ENCODE data around the gene ERLIN1. TPM values are rescaled to one million over a fixed set of nuclear protein-coding genes. Genes with fewer than 3 reads are reported as not detected.

Gene ERLIN1
- total RNA-seq, 4 donors from 2014 or later: 22.6 to 43.9 (median 24.0) TPM

DNA sequence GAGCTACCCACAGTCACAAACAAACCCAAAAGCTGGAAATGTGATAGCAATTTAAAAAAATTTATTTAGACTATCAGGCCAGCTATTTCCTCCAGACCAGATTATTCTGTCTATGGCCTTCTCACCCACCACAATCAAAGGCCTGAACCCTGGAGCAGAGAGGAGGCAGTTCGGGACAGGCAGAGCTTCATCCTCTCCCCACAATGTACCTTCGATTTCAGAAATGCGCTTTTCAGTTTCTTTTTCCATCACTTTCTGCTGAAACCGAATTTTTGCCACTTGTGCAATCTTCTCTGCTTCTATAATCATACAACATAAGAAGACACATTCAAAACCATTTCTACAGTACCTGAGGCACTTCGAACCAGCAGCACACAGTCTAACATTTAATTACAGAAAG lies 29.9 kb downstream of the ERLIN1 start:
- TF ChIP-seq, protein P1, sequence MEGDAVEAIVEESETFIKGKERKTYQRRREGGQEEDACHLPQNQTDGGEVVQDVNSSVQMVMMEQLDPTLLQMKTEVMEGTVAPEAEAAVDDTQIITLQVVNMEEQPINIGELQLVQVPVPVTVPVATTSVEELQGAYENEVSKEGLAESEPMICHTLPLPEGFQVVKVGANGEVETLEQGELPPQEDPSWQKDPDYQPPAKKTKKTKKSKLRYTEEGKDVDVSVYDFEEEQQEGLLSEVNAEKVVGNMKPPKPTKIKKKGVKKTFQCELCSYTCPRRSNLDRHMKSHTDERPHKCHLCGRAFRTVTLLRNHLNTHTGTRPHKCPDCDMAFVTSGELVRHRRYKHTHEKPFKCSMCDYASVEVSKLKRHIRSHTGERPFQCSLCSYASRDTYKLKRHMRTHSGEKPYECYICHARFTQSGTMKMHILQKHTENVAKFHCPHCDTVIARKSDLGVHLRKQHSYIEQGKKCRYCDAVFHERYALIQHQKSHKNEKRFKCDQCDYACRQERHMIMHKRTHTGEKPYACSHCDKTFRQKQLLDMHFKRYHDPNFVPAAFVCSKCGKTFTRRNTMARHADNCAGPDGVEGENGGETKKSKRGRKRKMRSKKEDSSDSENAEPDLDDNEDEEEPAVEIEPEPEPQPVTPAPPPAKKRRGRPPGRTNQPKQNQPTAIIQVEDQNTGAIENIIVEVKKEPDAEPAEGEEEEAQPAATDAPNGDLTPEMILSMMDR (IDR thresholded peaks at IDR 0.05; ENCODE audit: low read depth): no peak

DNA sequence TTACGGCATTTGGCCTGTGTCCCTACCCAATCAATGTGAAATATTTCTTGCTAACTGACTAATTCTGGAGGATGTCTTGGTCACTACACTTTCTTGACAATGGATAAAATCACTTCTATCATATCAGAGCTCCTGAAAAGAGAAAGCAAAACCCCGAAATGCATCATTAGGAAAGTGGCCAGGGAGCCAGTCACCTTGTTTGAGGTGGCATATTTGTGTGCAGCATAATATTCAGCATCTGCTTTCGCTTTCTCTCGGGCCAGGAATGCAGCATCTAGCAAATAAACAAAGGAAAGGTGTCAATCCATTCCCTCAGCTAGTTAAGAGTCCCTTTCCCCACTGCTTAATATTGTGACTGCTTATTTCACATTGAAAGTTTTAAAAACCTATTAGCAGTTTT lies 31.2 kb downstream of the ERLIN1 start:
- TF ChIP-seq, protein P1 (IDR thresholded peaks at IDR 0.05; ENCODE audit: low read depth): no peak

DNA sequence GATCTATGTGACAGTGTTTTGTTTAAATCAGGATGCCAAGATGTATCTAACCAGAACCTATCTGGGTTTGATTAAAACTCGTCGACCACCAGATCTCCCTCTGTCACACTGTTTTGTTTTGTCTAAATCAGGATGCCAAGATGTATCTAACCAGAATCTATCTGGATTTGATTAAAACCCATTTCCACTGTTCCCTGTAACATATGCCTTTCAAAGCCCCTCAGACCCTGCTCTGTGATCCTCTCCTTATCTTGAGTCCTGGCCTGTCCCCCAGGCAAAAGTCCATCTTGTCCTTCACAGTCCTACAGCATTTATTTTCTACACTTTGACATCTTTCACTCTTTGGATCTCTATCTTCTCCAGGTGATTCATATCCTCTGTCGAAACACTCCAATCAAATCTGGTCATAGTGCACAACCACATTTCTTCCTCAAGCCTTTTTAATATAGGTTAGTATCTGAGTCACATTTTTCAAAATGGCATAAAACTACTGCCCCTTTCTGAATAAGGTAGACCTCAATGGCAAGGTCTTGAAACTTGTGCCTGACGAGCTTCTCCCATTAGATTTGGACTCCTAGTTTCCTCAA lies 32.5 kb downstream of the ERLIN1 start:
- TF ChIP-seq, protein P1 (IDR thresholded peaks at IDR 0.05; ENCODE audit: low read depth): no peak

DNA sequence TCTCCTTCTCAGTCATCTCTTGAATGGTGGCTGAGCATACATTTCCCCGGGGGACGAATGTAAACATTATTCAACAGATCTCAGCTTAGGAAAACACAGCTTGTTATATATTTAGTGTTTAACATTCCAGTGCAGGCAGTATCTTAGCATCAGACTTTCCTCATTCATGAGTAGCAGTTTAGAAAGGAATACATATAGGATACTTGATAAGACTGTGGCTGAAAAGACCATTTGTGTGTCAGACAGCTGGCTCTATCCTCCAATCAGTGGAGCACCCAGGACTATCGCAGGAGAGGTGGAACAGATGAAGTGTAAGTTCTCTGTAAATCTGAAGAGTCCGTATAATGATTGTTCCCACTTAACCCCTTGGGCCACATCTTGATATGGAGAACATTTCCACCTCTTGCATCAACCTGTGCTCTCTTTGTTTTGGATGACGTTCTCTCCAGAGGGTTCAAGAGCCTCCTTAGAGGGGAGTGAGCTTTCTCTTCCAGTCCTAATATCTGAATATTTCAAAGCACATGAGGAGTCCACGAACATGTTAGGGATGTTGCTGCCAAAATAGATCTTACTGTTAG lies 34.0 kb downstream of the ERLIN1 start:
- TF ChIP-seq, protein P1 (IDR thresholded peaks at IDR 0.05; ENCODE audit: low read depth): no peak

DNA sequence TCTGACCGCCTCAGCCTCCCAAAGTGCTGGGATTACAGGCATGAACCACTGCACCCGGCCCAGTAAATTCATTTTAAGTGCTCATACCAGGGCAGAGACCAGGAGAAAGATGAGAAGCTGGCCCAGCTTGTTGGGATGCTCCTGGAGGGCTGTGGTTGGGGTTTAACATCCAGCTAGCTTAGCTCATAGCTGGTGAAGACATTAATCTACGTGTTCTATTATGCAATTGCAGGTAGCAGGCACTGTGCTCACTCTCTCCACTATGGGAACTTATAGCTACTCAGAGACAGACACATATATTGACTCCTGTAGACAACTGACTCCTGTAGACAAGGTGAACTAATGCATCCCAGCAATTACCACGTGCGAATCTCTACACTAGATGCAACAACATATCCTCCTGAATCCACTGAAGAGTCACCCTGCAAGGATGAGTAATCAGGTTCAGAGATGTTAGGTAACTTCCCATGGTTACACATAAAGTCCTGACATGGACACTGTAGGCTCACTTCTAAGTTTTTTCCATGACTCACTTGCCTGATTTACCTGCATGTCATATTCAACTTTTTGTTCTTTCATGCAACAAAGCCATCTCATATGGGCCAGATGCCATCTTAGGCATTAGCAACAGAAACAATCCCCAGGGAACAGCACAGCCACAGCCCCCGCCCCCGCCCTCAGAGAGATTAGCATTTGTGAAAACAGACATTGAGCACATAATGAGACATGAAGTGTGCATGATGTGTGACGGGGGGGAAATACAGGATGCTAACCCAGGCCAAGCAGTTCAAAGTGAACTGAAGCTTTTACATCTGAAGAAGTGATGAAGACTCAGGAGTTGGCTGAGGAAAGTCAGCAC lies 37.2 kb downstream of the ERLIN1 start:
- TF ChIP-seq, protein P1 (IDR thresholded peaks at IDR 0.05; ENCODE audit: low read depth): no peak

DNA sequence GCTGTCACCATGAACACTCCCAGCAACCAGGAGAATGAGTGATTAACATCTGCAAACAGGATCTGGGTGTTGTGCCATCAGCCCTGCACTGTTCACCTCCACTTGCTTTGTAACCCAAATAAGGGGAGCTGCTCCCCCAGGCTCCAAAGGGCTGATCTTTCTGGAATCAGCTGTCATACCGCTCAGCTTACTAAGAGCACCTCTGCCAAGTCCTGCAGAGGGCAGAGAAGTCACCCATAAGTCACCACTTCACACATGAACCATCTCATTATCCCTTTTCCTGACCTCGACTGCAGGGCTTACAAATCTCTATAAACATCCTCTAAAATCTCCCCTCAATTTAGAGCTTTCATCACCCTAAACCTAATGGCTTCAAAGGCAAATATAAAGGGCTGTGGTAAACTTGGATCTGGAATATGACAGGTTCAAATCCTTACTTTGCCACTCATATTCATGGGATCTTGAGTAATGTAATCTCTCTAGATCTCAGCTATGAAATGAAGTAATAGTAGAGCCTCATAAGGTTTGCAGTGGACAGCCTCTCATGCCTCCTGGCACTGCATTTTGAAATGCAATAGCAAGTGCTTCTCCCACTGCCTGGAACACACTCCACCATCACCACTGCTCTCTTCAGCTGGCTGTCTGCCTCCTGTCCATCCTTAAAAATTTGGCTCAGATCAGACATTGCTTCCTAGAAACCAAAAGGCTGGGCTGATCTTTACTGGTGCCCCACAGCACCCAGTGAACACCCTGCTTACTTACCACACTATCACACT lies 38.8 kb downstream of the ERLIN1 start:
- TF ChIP-seq, protein P1 (IDR thresholded peaks at IDR 0.05; ENCODE audit: low read depth): no peak
